ENCODE measurements around the gene MAGI2. TPM values are rescaled to one million over a fixed set of nuclear protein-coding genes. Genes with fewer than 3 reads are reported as not detected.

Gene MAGI2
- total RNA-seq, 1 donor from 2014 or later, result 6.9 TPM

DNA sequence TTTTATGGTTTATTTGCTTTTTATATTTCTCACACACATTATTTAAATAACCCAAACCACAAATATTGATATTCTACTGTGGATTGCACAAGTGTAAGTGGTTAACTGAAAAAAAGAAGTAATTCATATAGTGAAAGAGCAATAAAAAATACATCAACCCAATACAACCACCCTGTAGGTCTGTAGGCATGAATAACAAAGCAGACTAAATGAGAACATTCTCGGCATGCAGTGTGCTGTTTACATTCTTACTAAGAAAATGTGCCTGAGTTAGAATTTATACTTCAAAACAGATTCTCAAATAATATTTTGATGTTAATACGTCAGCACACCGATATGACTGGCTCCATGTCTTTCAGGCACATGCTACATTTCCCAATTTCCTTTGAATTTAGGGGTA lies 660.8 kb downstream of the MAGI2 start:
- H3K4me1 ChIP-seq, result no peaks in the 10 kb centered on the region
- H3K4me3 ChIP-seq, result no peak overlapping the region
- no peaks in the 10 kb centered on the region for H3K27me3 ChIP-seq
- no peak overlapping the region for H3K27ac ChIP-seq
- H3K9me3 ChIP-seq, result no peaks in the 10 kb centered on the region
- DNase-seq (ENCODE audit: extremely low spot score in 2 of 2), result no peak
- intact Hi-C loops (cut with DNase I), result no loop called here
- H3K36me3 ChIP-seq, result no peaks in the 10 kb centered on the region
- no peak for TF ChIP-seq POLR2A (IDR thresholded peaks at IDR 0.05)
- TF ChIP-seq POLR2AphosphoS5 (IDR thresholded peaks at IDR 0.05; ENCODE audit: insufficient read depth in 1 of 2, low read depth in 1 of 2), result no peak
- TF ChIP-seq, protein P1, sequence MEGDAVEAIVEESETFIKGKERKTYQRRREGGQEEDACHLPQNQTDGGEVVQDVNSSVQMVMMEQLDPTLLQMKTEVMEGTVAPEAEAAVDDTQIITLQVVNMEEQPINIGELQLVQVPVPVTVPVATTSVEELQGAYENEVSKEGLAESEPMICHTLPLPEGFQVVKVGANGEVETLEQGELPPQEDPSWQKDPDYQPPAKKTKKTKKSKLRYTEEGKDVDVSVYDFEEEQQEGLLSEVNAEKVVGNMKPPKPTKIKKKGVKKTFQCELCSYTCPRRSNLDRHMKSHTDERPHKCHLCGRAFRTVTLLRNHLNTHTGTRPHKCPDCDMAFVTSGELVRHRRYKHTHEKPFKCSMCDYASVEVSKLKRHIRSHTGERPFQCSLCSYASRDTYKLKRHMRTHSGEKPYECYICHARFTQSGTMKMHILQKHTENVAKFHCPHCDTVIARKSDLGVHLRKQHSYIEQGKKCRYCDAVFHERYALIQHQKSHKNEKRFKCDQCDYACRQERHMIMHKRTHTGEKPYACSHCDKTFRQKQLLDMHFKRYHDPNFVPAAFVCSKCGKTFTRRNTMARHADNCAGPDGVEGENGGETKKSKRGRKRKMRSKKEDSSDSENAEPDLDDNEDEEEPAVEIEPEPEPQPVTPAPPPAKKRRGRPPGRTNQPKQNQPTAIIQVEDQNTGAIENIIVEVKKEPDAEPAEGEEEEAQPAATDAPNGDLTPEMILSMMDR (IDR thresholded peaks at IDR 0.05), result no peak

DNA sequence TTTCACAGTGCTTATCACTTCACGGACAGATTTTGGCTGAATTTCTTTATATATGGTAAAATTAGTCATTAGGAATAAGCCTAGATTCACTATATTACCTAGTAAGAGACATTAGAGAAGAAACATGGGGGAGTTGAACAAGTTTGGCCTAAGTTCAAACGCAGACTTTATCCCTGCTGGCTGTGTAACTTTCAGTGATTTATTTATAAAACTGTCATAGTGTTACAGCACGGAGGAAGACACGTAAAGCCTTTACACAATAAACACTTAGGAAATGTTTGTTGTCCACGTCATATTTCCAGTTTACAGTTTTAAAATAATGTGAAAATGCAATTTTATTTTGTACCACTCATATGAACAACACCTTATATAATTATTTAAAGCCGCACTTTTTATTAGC lies 661.5 kb downstream of the MAGI2 start:
- intact Hi-C loops (cut with DNase I), result no loop called here
- TF ChIP-seq, protein P1 (IDR thresholded peaks at IDR 0.05), result no peak
- TF ChIP-seq POLR2A (IDR thresholded peaks at IDR 0.05), result no peak
- no peak for TF ChIP-seq POLR2AphosphoS5 (IDR thresholded peaks at IDR 0.05; ENCODE audit: insufficient read depth in 1 of 2, low read depth in 1 of 2)
- Histone ChIP-seq H3K36me3 (no peaks in the 10 kb centered on the region), H3K27ac (no peak overlapping the region), H3K27me3 (no peaks in the 10 kb centered on the region), H3K4me3 (no peak overlapping the region), H3K9me3 (no peaks in the 10 kb centered on the region), H3K4me1 (no peaks in the 10 kb centered on the region)
- DNase-seq (ENCODE audit: extremely low spot score in 2 of 2), result no peak

DNA sequence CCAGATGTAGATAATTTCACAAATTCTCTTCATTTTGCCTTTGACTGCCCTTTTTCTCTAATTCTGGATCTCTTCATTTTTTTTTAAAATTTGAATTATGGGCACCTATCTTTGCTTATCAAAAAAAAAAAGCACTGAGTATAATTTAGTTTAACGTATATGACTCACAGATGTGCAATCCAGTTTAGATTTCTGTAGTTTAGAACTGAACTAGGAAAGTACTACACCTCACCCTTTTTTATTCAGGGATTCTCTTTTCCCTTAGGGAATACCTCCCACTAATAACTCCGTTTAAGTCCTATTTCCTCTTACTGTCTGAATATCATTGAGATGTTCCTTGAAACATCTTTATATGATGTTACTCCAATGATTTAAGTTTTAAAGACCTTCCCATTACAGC lies 665.0 kb downstream of the MAGI2 start:
- Histone ChIP-seq H3K27ac (no peak overlapping the region), H3K4me3 (no peak overlapping the region), H3K9me3 (no peaks in the 10 kb centered on the region), H3K36me3 (no peaks in the 10 kb centered on the region), H3K27me3 (no peaks in the 10 kb centered on the region), H3K4me1 (no peaks in the 10 kb centered on the region)
- TF ChIP-seq POLR2A (IDR thresholded peaks at IDR 0.05), result no peak
- TF ChIP-seq, protein P1 (IDR thresholded peaks at IDR 0.05), result no peak
- TF ChIP-seq POLR2AphosphoS5 (IDR thresholded peaks at IDR 0.05; ENCODE audit: insufficient read depth in 1 of 2, low read depth in 1 of 2), result no peak
- no peak for DNase-seq (ENCODE audit: extremely low spot score in 2 of 2)
- intact Hi-C loops (cut with DNase I), result no loop called here

DNA sequence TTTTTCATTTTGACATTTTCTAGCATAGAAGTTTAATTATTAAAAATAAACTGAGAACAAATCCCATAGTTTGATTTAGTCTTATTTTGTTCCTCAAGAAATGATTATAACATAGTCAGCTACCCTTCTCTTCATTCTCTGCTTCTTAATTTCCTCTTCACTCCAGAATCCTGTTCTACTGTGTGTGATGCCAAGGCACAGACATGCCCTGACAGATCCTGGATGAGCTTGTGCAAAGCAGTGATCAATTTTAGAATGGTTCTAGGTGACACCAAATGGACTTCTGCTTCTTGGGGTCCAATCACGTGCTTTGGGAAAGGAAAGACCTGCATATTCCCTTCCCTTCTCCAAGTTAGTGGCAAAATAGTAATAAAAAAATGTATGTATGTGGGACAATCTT lies 665.6 kb downstream of the MAGI2 start:
- TF ChIP-seq POLR2AphosphoS5 (IDR thresholded peaks at IDR 0.05; ENCODE audit: insufficient read depth in 1 of 2, low read depth in 1 of 2) (no peak), POLR2A (IDR thresholded peaks at IDR 0.05) (no peak)
- TF ChIP-seq, protein P1 (IDR thresholded peaks at IDR 0.05), result no peak
- Histone ChIP-seq H3K4me1 (no peaks in the 10 kb centered on the region), H3K36me3 (no peaks in the 10 kb centered on the region), H3K27me3 (no peaks in the 10 kb centered on the region), H3K27ac (no peak overlapping the region), H3K9me3 (no peaks in the 10 kb centered on the region), H3K4me3 (no peak overlapping the region)
- no peak for DNase-seq (ENCODE audit: extremely low spot score in 2 of 2)
- intact Hi-C loops (cut with DNase I), result no loop called here

DNA sequence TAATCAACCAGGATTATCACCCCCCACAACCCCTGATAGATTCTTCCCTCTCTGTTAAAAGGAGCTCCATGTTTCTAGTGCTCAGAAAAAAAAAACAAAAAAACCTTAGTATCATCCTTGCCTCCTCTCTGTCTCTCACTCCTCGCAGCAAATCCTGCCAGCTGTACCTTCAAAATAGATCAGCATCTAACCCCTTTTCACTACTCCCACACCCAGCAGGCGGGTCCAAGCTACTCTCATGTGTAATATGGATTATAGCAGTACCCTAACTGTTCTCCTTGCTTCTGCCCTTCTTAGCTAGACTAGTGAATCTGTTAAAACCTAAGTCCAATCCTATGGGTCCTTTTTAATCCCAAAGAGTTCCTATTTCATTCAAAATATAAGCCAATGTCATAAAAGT lies 667.4 kb downstream of the MAGI2 start:
- Histone ChIP-seq H3K27ac (no peak overlapping the region), H3K4me1 (no peaks in the 10 kb centered on the region), H3K4me3 (no peak overlapping the region), H3K27me3 (no peaks in the 10 kb centered on the region), H3K36me3 (no peaks in the 10 kb centered on the region), H3K9me3 (no peaks in the 10 kb centered on the region)
- TF ChIP-seq POLR2A (IDR thresholded peaks at IDR 0.05), result no peak
- TF ChIP-seq, protein P1 (IDR thresholded peaks at IDR 0.05), result no peak
- no peak for DNase-seq (ENCODE audit: extremely low spot score in 2 of 2)
- intact Hi-C loops (cut with DNase I), result no loop called here
